Glomerular visceral epithelial cell (primary cell): Measurements from ENCODE around the gene KCNJ4.
"Not testable (repeated sequence)": the region's sequence is repeated elsewhere in the genome, so short reads cannot be mapped to it uniquely, and the experiment has no call there.

ENCODE experiments used
- DNase-seq: peaks from one replicate; pipeline ENCODE4 v3.0.0-alpha.2; 2016; ENCODE audit errors: extremely low spot score

Gene KCNJ4

GRCh38 chr22:38471237-38471636, 16.2 kb upstream of the KCNJ4 start:
- DNase-seq = no peak

GRCh38 chr22:38470179-38470578, 15.2 kb upstream of the KCNJ4 start:
- DNase-seq = not testable (repeated sequence)

- no peak for DNase-seq
These were observed 14.3 kb upstream of the KCNJ4 start for GRCh38 chr22:38469306-38469781.

- DNase-seq = no peak
These were observed 13.7 kb upstream of the KCNJ4 start for GRCh38 chr22:38468443-38469305.

- peak; percentile 75 for DNase-seq
These were observed 13.0 kb upstream of the KCNJ4 start, which contains the start of gene KDELR3 for GRCh38 chr22:38467904-38468442. Gene KDELR3 (plus strand): TSS chr22:38468096. CDS start chr22:38468234, 138 bp downstream.

GRCh38 chr22:38467438-38467903, 12.5 kb upstream of the KCNJ4 start:
- DNase-seq = no peak

- DNase-seq = no peak
These were observed 10.9 kb upstream of the KCNJ4 start for GRCh38 chr22:38465673-38466490.

- DNase-seq = no peak
These were observed 10.1 kb upstream of the KCNJ4 start for GRCh38 chr22:38464992-38465672.

GRCh38 chr22:38462960-38463784, 8.2 kb upstream of the KCNJ4 start:
- no peak for DNase-seq

GRCh38 chr22:38461414-38462081, 6.5 kb upstream of the KCNJ4 start:
- DNase-seq = peak; percentile 79

- DNase-seq = no peak
These were observed 6.0 kb upstream of the KCNJ4 start for GRCh38 chr22:38461057-38461413.

GRCh38 chr22:38460426-38460840, 5.4 kb upstream of the KCNJ4 start:
- DNase-seq = no peak

GRCh38 chr22:38456841-38457699, 2.1 kb upstream of the KCNJ4 start:
- DNase-seq = no peak

- no peak for DNase-seq
These were observed 1.4 kb upstream of the KCNJ4 start for GRCh38 chr22:38456272-38456835.

GRCh38 chr22:38455530-38456271, 702 bp upstream of the KCNJ4 start:
- DNase-seq = no peak

GRCh38 chr22:38454353-38455075, 485 bp downstream of the KCNJ4 start:
- no peak for DNase-seq

- DNase-seq = no peak
These were observed 1.0 kb downstream of the KCNJ4 start for GRCh38 chr22:38453996-38454352.
